A549 (cell line): ENCODE measurements around the gene NFASC. TPM values are rescaled to one million over a fixed set of nuclear protein-coding genes. Genes with fewer than 3 reads are reported as not detected.

Experiments
- ATAC-seq, 2 experiments: fragments of 200-7000 bp in 1 of 2; fragments of >200 bp in 1 of 2; cut with Nextera tagmentation in 1 of 2; cut with Tn5 transposase in 1 of 2; 3 replicates each; pipeline versions ENCODE4 v1.8.0 to v1.9.1; 2018 to 2020; ENCODE audit warnings: mild to moderate bottlenecking in 1 of 2, moderate library complexity in 1 of 2
- CTCF ChIA-PET: fragments of 300-600 bp; sonication (Branson Sonifier 250); formaldehyde crosslinking; extraction: SDS; loops from one replicate; lab custom pipeline; 2021; ENCODE audit warnings: antibody characterized with exemption, inconsistent platforms; lab: Yijun Ruan, JAX
- POLR2A ChIA-PET: fragments of 350-600 bp; formaldehyde crosslinking; extraction: SDS; loops from one replicate; lab custom pipeline; 2021; ENCODE audit warnings: antibody characterized with exemption, inconsistent platforms; lab: Yijun Ruan, JAX
- DNase-seq, 2 experiments: peaks; one replicate each; pipeline versions ENCODE4 v3.0.0 to v3.0.0-alpha.2; 2011 to 2016; ENCODE audit warnings: low read depth in 1 of 2, low spot score in 1 of 2
- FAIRE-seq: peaks from 2 replicates; lab custom pipeline; 2011; peaks lifted over from hg19 to GRCh38; lab: Jason Lieb, UNC
- H3K27ac ChIP-seq, 2 experiments: fragments of >200 bp; sonication (Bioruptor Twin); formaldehyde crosslinking; 3 replicates each; pipeline ENCODE4 v1.5.1; 2016 to 2017
- H3K4me1 ChIP-seq: fragments of >200 bp; sonication (Bioruptor Twin); formaldehyde crosslinking; 3 replicates; pipeline ENCODE4 v1.6.1; 2016
- H3K4me2 ChIP-seq: fragments of >200 bp; sonication (Bioruptor Twin); formaldehyde crosslinking; 3 replicates; pipeline ENCODE4 v1.6.1; 2016
- H3K4me3 ChIP-seq: fragments of >200 bp; sonication (Bioruptor Twin); formaldehyde crosslinking; 3 replicates; pipeline ENCODE4 v1.5.1; 2016
- H3K9me3 ChIP-seq: fragments of >200 bp; sonication (Bioruptor Twin); formaldehyde crosslinking; 3 replicates; pipeline ENCODE4 v1.6.1; 2016
- CBX2 ChIP-seq: fragments of 200-600 bp; sonication (generic); IDR thresholded peaks from 2 replicates; pipeline ENCODE4 v1.6.1; 2016; ENCODE audit warnings: low read depth, mild to moderate bottlenecking, borderline replicate concordance
- CBX8 ChIP-seq: fragments of 200-600 bp; sonication (generic); IDR thresholded peaks from 2 replicates; pipeline ENCODE4 v1.6.1; 2016
- CEBPB ChIP-seq, 2 experiments: fragments of >200 bp in 1 of 2; sonication (Bioruptor Twin) in 1 of 2; formaldehyde crosslinking in 1 of 2; IDR thresholded peaks; 2 replicates each; pipeline ENCODE4 v1.6.1; 2012 to 2016
- CHD4 ChIP-seq: fragments of 200-600 bp; sonication (generic); IDR thresholded peaks from 2 replicates; pipeline ENCODE4 v1.6.1; 2016; ENCODE audit warnings: antibody characterized with exemption, mild to moderate bottlenecking, borderline replicate concordance
- EHMT2 ChIP-seq: fragments of 200-600 bp; sonication (generic); IDR thresholded peaks from 2 replicates; pipeline ENCODE4 v1.6.1; 2016; ENCODE audit warnings: antibody characterized with exemption, low read depth, mild to moderate bottlenecking, moderate library complexity
- EP300 ChIP-seq, 2 experiments: fragments of >200 bp; sonication (Bioruptor Twin); formaldehyde crosslinking; IDR thresholded peaks; 2 replicates in 1 of 2; 3 replicates in 1 of 2; pipeline ENCODE4 v1.6.1; 2016 to 2017
- FOSB ChIP-seq: fragments of 250-450 bp; sonication (Bioruptor Pico); IDR thresholded peaks from 2 replicates; pipeline ENCODE4 v1.5.0; 2020; ENCODE audit warnings: mild to moderate bottlenecking, moderate library complexity
- FOXS1 ChIP-seq: fragments of 250-450 bp; sonication (Bioruptor Pico); IDR thresholded peaks from 2 replicates; pipeline ENCODE4 v1.5.0; 2020; ENCODE audit warnings: mild to moderate bottlenecking, moderate library complexity
- GATA3 ChIP-seq: IDR thresholded peaks from 2 replicates; pipeline ENCODE4 v1.6.1; 2012; ENCODE audit warnings: borderline replicate concordance
- HDAC2 ChIP-seq: fragments of 200-600 bp; sonication (generic); IDR thresholded peaks from 2 replicates; pipeline ENCODE4 v1.6.1; 2016
- HEYL ChIP-seq: fragments of 250-450 bp; sonication (Bioruptor Pico); IDR thresholded peaks from 2 replicates; pipeline ENCODE4 v1.8.0; 2021; ENCODE audit warnings: mild to moderate bottlenecking, moderate library complexity
- HOXA7 ChIP-seq: fragments of 250-450 bp; sonication (Bioruptor Pico); IDR thresholded peaks from 2 replicates; pipeline ENCODE4 v1.5.0; 2020; ENCODE audit warnings: mild to moderate bottlenecking, moderate library complexity
- HOXB13 ChIP-seq: fragments of 250-450 bp; sonication (Bioruptor Pico); IDR thresholded peaks from 2 replicates; pipeline ENCODE4 v1.5.0; 2020; ENCODE audit warnings: low read depth, mild to moderate bottlenecking, moderate library complexity
- HOXB5 ChIP-seq: fragments of 250-450 bp; sonication (Bioruptor Pico); IDR thresholded peaks from 2 replicates; pipeline ENCODE4 v1.5.0; 2020; ENCODE audit warnings: mild to moderate bottlenecking, moderate library complexity
- JUN ChIP-seq, 2 experiments: fragments of >200 bp; sonication (Bioruptor Twin); formaldehyde crosslinking; IDR thresholded peaks; 2 replicates in 1 of 2; 3 replicates in 1 of 2; pipeline ENCODE4 v1.6.1; 2016 to 2017
- KDM1A ChIP-seq: fragments of 200-600 bp; sonication (generic); IDR thresholded peaks from 2 replicates; pipeline ENCODE4 v1.6.1; 2016; ENCODE audit warnings: low read depth, mild to moderate bottlenecking
- NFE2L2 ChIP-seq: fragments of 150-350 bp; conservative IDR thresholded peaks from 2 replicates; pipeline ENCODE4 v1.6.1; 2014; ENCODE audit warnings: low read length
- NPAS2 ChIP-seq: fragments of 250-450 bp; sonication (Bioruptor Pico); IDR thresholded peaks from 2 replicates; pipeline ENCODE4 v1.8.0; 2022; ENCODE audit warnings: mild to moderate bottlenecking, moderate library complexity, borderline replicate concordance
- PHF8 ChIP-seq: fragments of 200-600 bp; sonication (generic); IDR thresholded peaks from 2 replicates; pipeline ENCODE4 v1.6.1; 2016; ENCODE audit warnings: low read depth, mild to moderate bottlenecking, antibody characterized with exemption, moderate library complexity, borderline replicate concordance
- POLR2AphosphoS2 ChIP-seq: conservative IDR thresholded peaks from 2 replicates; pipeline ENCODE4 v1.6.1; 2012; ENCODE audit warnings: low read length, improper control_type of control experiment, inconsistent platforms
- RAD21 ChIP-seq, 2 experiments: fragments of >200 bp in 1 of 2; sonication (Bioruptor Twin) in 1 of 2; formaldehyde crosslinking in 1 of 2; IDR thresholded peaks in 1 of 2; conservative IDR thresholded peaks in 1 of 2; 2 replicates in 1 of 2; 3 replicates in 1 of 2; pipeline ENCODE4 v1.6.1; 2012 to 2018; ENCODE audit warnings: inconsistent platforms in 1 of 2
- RCOR1 ChIP-seq: fragments of 150-350 bp; IDR thresholded peaks from 2 replicates; pipeline ENCODE4 v1.6.1; 2014; ENCODE audit warnings: antibody characterized with exemption, low read length, low read depth
- RNF2 ChIP-seq: fragments of 200-600 bp; sonication (generic); IDR thresholded peaks from 2 replicates; pipeline ENCODE4 v1.6.1; 2016; ENCODE audit warnings: low read depth, mild to moderate bottlenecking, antibody characterized with exemption, moderate library complexity, borderline replicate concordance
- SMC3 ChIP-seq: fragments of >200 bp; sonication (Bioruptor Twin); formaldehyde crosslinking; IDR thresholded peaks from 3 replicates; pipeline ENCODE4 v1.6.1; 2018; ENCODE audit warnings: inconsistent platforms
- SREBF2 ChIP-seq: fragments of 450-650 bp; IDR thresholded peaks from 2 replicates; pipeline ENCODE4 v1.6.1; 2014; ENCODE audit warnings: mild to moderate bottlenecking, moderate library complexity
- TP53 ChIP-seq: fragments of 250-450 bp; sonication (Bioruptor Pico); IDR thresholded peaks from 2 replicates; pipeline ENCODE4 v1.5.0; 2021; ENCODE audit warnings: mild to moderate bottlenecking, moderate library complexity
- ZFP36 ChIP-seq: fragments of 450-650 bp; IDR thresholded peaks from 2 replicates; pipeline ENCODE4 v1.6.1; 2014; ENCODE audit warnings: borderline replicate concordance; ENCODE audit not compliant: partially characterized antibody
- ZNF302 ChIP-seq: fragments of 250-450 bp; sonication (Bioruptor Pico); IDR thresholded peaks from 2 replicates; pipeline ENCODE4 v1.9.0; 2021; ENCODE audit warnings: inconsistent platforms, mild to moderate bottlenecking, moderate library complexity
- WGBS: methylation state at CpG from one replicate; pipeline ENCODE4 v1.1.6; 2017; ENCODE audit errors: missing lambda C conversion rate; 5-methylcytosine and 5-hydroxymethylcytosine counted together
- polyA plus RNA-seq, 4 experiments: library from polyadenylated mRNA; depleted of rRNA in 3 of 4; stranded (reverse); fragments of >200 nt; fragmentation: RNase III in 1 of 4; extraction: RNeasy Plus Mini Kit Qiagen cat#74134 plus additional on column Dnase treatment in 1 of 4; gene quantifications; 2 replicates in 3 of 4; 3 replicates in 1 of 4; pipeline ENCODE4 v1.2.3, GENCODE V29; 2011 to 2017
- TF ChIP-seq, protein P1 (sequence below): IDR thresholded peaks from 2 replicates; pipeline ENCODE4 v1.6.1; 2012; ENCODE audit warnings: low read depth, borderline replicate concordance
- TF ChIP-seq, protein P2 (sequence below): IDR thresholded peaks from 2 replicates; pipeline ENCODE4 v1.6.1; 2012
- TF ChIP-seq, protein P3 (sequence below): fragments of 450-650 bp; IDR thresholded peaks from 2 replicates; pipeline ENCODE4 v1.6.1; 2014; ENCODE audit warnings: antibody characterized with exemption

The NFASC gene
- polyA plus RNA-seq, 2 of the 4 experiments (the other 2 are of a cell fraction): 0.27 to 0.39 TPM

DNA sequence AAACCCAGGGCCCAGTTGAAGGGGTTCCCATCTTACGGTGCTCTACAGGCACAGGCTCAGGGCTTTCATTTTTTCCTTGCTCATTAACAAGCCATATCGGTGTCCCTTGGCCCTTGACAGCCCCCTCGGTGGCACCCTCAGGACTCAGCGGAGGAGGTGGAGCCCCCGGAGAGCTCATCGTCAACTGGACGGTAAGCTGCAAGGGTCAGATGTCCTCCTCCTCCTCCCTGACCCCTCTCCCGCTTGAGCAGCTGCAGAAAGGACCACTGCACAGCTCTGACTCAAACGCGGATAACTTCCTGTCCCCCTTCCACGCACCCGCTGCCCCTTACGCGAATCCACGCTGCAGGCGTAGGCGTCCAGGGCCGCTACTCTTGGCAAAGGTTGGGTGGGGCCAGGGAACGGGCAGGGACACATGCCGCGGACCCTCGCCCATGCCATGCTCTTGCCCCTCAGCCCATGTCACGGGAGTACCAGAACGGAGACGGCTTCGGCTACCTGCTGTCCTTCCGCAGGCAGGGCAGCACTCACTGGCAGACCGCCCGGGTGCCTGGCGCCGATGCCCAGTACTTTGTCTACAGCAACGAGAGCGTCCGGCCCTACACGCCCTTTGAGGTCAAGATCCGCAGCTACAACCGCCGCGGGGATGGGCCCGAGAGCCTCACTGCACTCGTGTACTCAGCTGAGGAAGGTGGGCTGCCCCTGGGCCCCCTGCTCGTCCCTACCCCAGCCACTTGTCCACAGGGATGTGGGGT is 198.9 kb downstream of the NFASC start:
- Histone ChIP-seq H3K27ac (no peak overlapping the region), H3K4me3 (no peak overlapping the region), H3K9me3 (no peaks in the 10 kb centered on the region), H3K4me1 (no peaks in the 10 kb centered on the region), H3K4me2 (no peak overlapping the region)
- TF ChIP-seq HDAC2 (no peak), SREBF2 (no peak), CEBPB (IDR thresholded peaks at IDR 0.05) (no peak), SMC3 (no peak), ZFP36 (no peak), FOSB (CRISPR knock-in tag) (no peak), EP300 (IDR thresholded peaks at IDR 0.05) (no peak)
- ATAC-seq (no peak), DNase-seq (no peak), FAIRE-seq (no peak)
- 72% methylated on average over 37 of the region's 42 CpGs for WGBS
- POLR2A ChIA-PET: interaction anchor here (0.6 kb wide), 1 partner anchor 66 kb away, joined by 3 read pairs; no protein-coding TSS in a partner anchor
- CTCF ChIA-PET: interaction anchor here (0.6 to 15.7 kb wide), 7 partner anchors 8 to 187 kb away, joined by 3 to 134 read pairs (median 6); no protein-coding TSS in a partner anchor

DNA sequence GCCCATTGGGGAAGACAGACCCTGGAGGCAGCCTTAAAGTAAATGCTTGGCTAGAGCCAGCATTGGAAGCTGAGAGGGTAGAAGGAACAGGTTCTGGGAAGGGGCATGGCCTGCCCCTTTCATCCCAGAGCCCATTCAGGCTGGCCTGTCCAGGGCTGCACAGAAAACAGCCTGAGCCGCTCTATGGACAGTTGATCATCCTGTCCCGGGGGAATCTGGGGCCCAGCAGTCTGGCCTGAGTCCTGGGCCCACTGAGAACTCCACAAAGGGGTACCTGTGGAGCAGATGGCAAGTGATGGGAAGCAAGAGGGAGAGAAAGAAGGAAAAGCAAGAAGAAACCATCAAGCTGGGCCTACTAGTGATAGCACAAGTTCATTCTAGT is 200.4 kb downstream of the NFASC start:
- FAIRE-seq: no peak
- Histone ChIP-seq H3K4me3 (no peak overlapping the region), H3K9me3 (no peaks in the 10 kb centered on the region), H3K27ac (no peak overlapping the region)
- ChIA-PET POLR2A (no interaction called here), CTCF (interaction anchor here (0.8 to 15.7 kb wide), 7 partner anchors 9 to 185 kb away, joined by 3 to 134 read pairs (median 5); no protein-coding TSS in a partner anchor)
- TF ChIP-seq NFE2L2 (no peak), HOXB5 (CRISPR knock-in tag) (no peak), PHF8 (no peak), GATA3 (no peak), NPAS2 (no peak), HEYL (CRISPR knock-in tag) (no peak), RAD21 (conservative IDR thresholded peaks at IDR 0.05 in 1 of 2, IDR thresholded peaks at IDR 0.05 in 1 of 2) (no peak), RNF2 (no peak), HOXB13 (no peak), ZNF302 (CRISPR knock-in tag) (no peak), RCOR1 (no peak), CBX2 (no peak), JUN (IDR thresholded peaks at IDR 0.05) (no peak), CBX8 (no peak), ZFP36 (no peak), EHMT2 (no peak)
- TF ChIP-seq, protein P1, sequence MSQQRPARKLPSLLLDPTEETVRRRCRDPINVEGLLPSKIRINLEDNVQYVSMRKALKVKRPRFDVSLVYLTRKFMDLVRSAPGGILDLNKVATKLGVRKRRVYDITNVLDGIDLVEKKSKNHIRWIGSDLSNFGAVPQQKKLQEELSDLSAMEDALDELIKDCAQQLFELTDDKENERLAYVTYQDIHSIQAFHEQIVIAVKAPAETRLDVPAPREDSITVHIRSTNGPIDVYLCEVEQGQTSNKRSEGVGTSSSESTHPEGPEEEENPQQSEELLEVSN: no peak
- TF ChIP-seq, protein P2, sequence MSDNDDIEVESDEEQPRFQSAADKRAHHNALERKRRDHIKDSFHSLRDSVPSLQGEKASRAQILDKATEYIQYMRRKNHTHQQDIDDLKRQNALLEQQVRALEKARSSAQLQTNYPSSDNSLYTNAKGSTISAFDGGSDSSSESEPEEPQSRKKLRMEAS: no peak
- TF ChIP-seq, all 56 proteins: peak for 0
- no peak overlapping the region for H3K4me2 ChIP-seq
- ATAC-seq (no peak), DNase-seq (no peak)
- WGBS: 61% methylated on average over 2 of the region's 2 CpGs
- H3K4me1 ChIP-seq: no peaks in the 10 kb centered on the region

DNA sequence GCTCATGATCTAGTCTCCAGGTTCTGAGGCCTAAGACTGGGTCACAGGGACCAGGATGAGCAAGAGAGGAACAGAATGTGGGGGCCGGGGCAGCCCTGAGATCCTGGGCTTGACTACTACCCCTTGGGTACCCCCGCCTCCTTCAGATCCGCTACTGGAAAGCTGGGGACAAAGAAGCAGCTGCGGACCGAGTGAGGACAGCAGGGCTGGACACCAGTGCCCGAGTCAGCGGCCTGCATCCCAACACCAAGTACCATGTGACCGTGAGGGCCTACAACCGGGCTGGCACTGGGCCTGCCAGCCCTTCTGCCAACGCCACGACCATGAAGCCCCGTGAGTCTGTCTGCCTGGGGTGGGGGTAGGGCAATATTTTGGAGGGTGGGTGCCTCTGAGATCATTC is 201.1 kb downstream of the NFASC start:
- CTCF ChIA-PET: interaction anchor here (0.8 to 15.7 kb wide), 6 partner anchors 8 to 184 kb away, joined by 3 to 134 read pairs (median 10); no protein-coding TSS in a partner anchor
- H3K27ac ChIP-seq: no peak overlapping the region
- TF ChIP-seq FOXS1 (CRISPR knock-in tag) (no peak), EP300 (IDR thresholded peaks at IDR 0.05) (no peak), POLR2AphosphoS2 (no peak), HOXA7 (CRISPR knock-in tag) (no peak), KDM1A (no peak), NPAS2 (no peak), JUN (IDR thresholded peaks at IDR 0.05) (no peak), CBX8 (no peak), TP53 (no peak), PHF8 (no peak), CHD4 (no peak)
- TF ChIP-seq, protein P3, sequence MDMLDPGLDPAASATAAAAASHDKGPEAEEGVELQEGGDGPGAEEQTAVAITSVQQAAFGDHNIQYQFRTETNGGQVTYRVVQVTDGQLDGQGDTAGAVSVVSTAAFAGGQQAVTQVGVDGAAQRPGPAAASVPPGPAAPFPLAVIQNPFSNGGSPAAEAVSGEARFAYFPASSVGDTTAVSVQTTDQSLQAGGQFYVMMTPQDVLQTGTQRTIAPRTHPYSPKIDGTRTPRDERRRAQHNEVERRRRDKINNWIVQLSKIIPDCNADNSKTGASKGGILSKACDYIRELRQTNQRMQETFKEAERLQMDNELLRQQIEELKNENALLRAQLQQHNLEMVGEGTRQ: no peak
- H3K4me3 ChIP-seq: no peak overlapping the region
- DNase-seq (no peak), ATAC-seq (no peak), FAIRE-seq (no peak)
- H3K9me3 ChIP-seq: no peaks in the 10 kb centered on the region
- no peak overlapping the region for H3K4me2 ChIP-seq
- 77% methylated on average over 10 of the region's 12 CpGs for WGBS
- POLR2A ChIA-PET: no interaction called here
- H3K4me1 ChIP-seq: no peaks in the 10 kb centered on the region
